ENCODE results near the gene SEPSECS. TPM values are rescaled to one million over a fixed set of nuclear protein-coding genes. Genes with fewer than 3 reads are reported as not detected.

The SEPSECS gene
- total and polyA plus RNA-seq, 2 donors (not counting 3 experiments of a cell fraction or from before 2014, with no cell fraction given) = 2.8 to 8.3 TPM

GRCh38 chr4:25092139-25092538 lies 68.1 kb downstream of the SEPSECS start:
- no peak overlapping the region for H3K27ac ChIP-seq (ENCODE audit: insufficient read depth, low read depth, low read length)
- H3K4me3 ChIP-seq (replicated peaks in 1 of 3; ENCODE audit: insufficient read depth in 1 of 3, low read depth in 1 of 3, low read length in 3 of 3) = no peak overlapping the region
- H3K9me1 ChIP-seq (replicated peaks; ENCODE audit: control insufficient read depth, extremely low read depth, insufficient read depth, low read length) = no peaks in the 10 kb centered on the region
- H3K9me3 ChIP-seq (replicated peaks; ENCODE audit: control insufficient read depth, insufficient read depth, low read length) = no peaks in the 10 kb centered on the region
- H3K79me2 ChIP-seq (ENCODE audit: control insufficient read depth, insufficient read depth, low read length) = no peaks in the 10 kb centered on the region
- H3K9ac ChIP-seq (replicated peaks; ENCODE audit: extremely low read depth, insufficient read depth, low read length) = no peak overlapping the region
- dilution Hi-C loops (cut with MboI; ENCODE audit: extremely low pct_ligation_motif_present, low sequenced_read_pairs) = no loop called here
- H3K4me1 ChIP-seq (ENCODE audit: control insufficient read depth, extremely low read depth, insufficient read depth, low read length) = no peaks in the 10 kb centered on the region
- FAIRE-seq = no peak
- H4K20me1 ChIP-seq (replicated peaks; ENCODE audit: control insufficient read depth, extremely low read depth, insufficient read depth, low read length) = no peaks in the 10 kb centered on the region
- ChIA-PET POLR2A (no interaction called here), CTCF (interaction anchor here (0.6 to 1.1 kb wide), 6 partner anchors 10 to 478 kb away, joined by 3 to 6 read pairs (median 4); no protein-coding TSS in a partner anchor)
- H2AFZ ChIP-seq (ENCODE audit: low read depth, low read length) = no peak overlapping the region
- no peaks in the 10 kb centered on the region for H3K36me3 ChIP-seq (ENCODE audit: control insufficient read depth in 2 of 2, extremely low read depth in 1 of 2, insufficient read depth in 2 of 2, low read length in 2 of 2)
- H3K4me2 ChIP-seq (ENCODE audit: insufficient read depth, low read length) = no peak overlapping the region
- TF ChIP-seq GATA2 (IDR thresholded peaks at IDR 0.05; ENCODE audit: insufficient read depth, insufficient read length, low read depth, low read length) (no peak), MYC (IDR thresholded peaks at IDR 0.05; ENCODE audit: low read depth, low read length) (no peak), MAX (IDR thresholded peaks at IDR 0.05; ENCODE audit: insufficient read depth, insufficient read length) (no peak), CTCF (IDR thresholded peaks at IDR 0.05; ENCODE audit: extremely low read depth in 1 of 2, insufficient read depth in 1 of 2, low read depth in 1 of 2, low read length in 2 of 2) (no peak), EZH2 (IDR thresholded peaks at IDR 0.05; ENCODE audit: borderline replicate concordance, low read depth, low read length, severe bottlenecking) (no peak), POLR2AphosphoS5 (IDR thresholded peaks at IDR 0.05; ENCODE audit: insufficient read depth, low read depth, low read length) (no peak)
- peaks cover 6 to 22% of the 10 kb centered on the region in 2 experiments for H3K27me3 ChIP-seq (ENCODE audit: control insufficient read depth in 2 of 2, insufficient read depth in 2 of 2, low read length in 2 of 2)
- no TSS peak for BruUV-seq (replicated peaks)
- intact Hi-C loops (cut with micrococcal nuclease) = no loop called here
- DNase-seq (ENCODE audit: low read depth, low spot score) = no peak
